Panc1 (cell line): ENCODE measurements around the gene MYOZ2. TPM values are rescaled to one million over a fixed set of nuclear protein-coding genes. Genes with fewer than 3 reads are reported as not detected.

Experiments
- ATAC-seq: fragments of 200-7000 bp; cut with Tn5 transposase; 2 replicates; pipeline ENCODE4 v1.9.1; 2020; ENCODE audit warnings: mild to moderate bottlenecking, moderate library complexity
- BruUV-seq: library from RNA; stranded (reverse); fragments of 400-500 nt; replicated peaks from 2 replicates; lab custom pipeline; 2021; lab: Mats Ljungman, UMichigan
- CTCF ChIA-PET: fragments of 300-600 bp; sonication (Branson Sonifier 250); formaldehyde crosslinking; loops from one replicate; lab custom pipeline; 2022; ENCODE audit warnings: antibody characterized with exemption; lab: Charles Lee
- POLR2A ChIA-PET: fragments of 300-600 bp; sonication (Branson Sonifier 250); formaldehyde crosslinking; loops from one replicate; lab custom pipeline; 2022; ENCODE audit warnings: antibody characterized with exemption; lab: Charles Lee
- DNase-seq: peaks from one replicate; pipeline ENCODE4 v3.0.0-alpha.2; 2010; ENCODE audit warnings: low read depth, low spot score
- H3K27ac ChIP-seq: 2 replicates; pipeline ENCODE4 v1.5.1; 2011; ENCODE audit warnings: mild to moderate bottlenecking, low read length, inconsistent platforms
- H3K27me3 ChIP-seq: fragments of 200-500 bp; sonication (Bioruptor generic); 2 replicates; pipeline ENCODE4 v1.6.0; 2014; ENCODE audit warnings: low read length, inconsistent platforms; ENCODE audit not compliant: control insufficient read depth, insufficient read depth
- H3K36me3 ChIP-seq: fragments of 200-500 bp; sonication (Bioruptor generic); 2 replicates; pipeline ENCODE4 v1.5.1; 2014; ENCODE audit warnings: inconsistent platforms, mild to moderate bottlenecking, low read length, moderate library complexity; ENCODE audit not compliant: control insufficient read depth, insufficient read depth
- H3K4me1 ChIP-seq: 2 replicates; pipeline ENCODE4 v1.5.1; 2011; ENCODE audit warnings: inconsistent platforms, mild to moderate bottlenecking, low read length, moderate library complexity; ENCODE audit not compliant: control insufficient read depth, insufficient read depth
- H3K4me3 ChIP-seq, 2 experiments: 2 replicates each; pipeline ENCODE4 v1.5.1; 2011 to 2012; ENCODE audit warnings: low read depth in 2 of 2, low read length in 2 of 2, mild to moderate bottlenecking in 2 of 2, inconsistent platforms in 1 of 2, moderate library complexity in 1 of 2
- H3K9me3 ChIP-seq: fragments of 200-500 bp; sonication (Bioruptor generic); 2 replicates; pipeline ENCODE4 v1.5.1; 2014; ENCODE audit warnings: low read depth, mild to moderate bottlenecking, inconsistent platforms, low read length, moderate library complexity; ENCODE audit not compliant: control insufficient read depth, insufficient read depth
- CTCF ChIP-seq: fragments of 450-650 bp; IDR thresholded peaks from 2 replicates; pipeline ENCODE4 v1.5.1; 2017; ENCODE audit warnings: mild to moderate bottlenecking
- POLR2AphosphoS5 ChIP-seq: IDR thresholded peaks from 2 replicates; pipeline ENCODE4 v1.6.1; 2012; ENCODE audit warnings: mild to moderate bottlenecking, low read depth, low read length, moderate library complexity
- SIN3A ChIP-seq: IDR thresholded peaks from 2 replicates; pipeline ENCODE4 v1.6.1; 2012; ENCODE audit warnings: low read depth, mild to moderate bottlenecking, low read length, moderate library complexity, borderline replicate concordance; ENCODE audit not compliant: insufficient read depth
- TCF7L2 ChIP-seq: IDR thresholded peaks from 2 replicates; pipeline ENCODE4 v1.6.1; 2011; ENCODE audit warnings: mild to moderate bottlenecking, low read depth, low read length, inconsistent platforms
- in situ Hi-C: cut with HindIII; loops from 2 replicates; pipeline ENCODE4 v1.10.0; 2016; ENCODE audit warnings: low sequenced_read_pairs, low pct_unique_long_range_greater_than_20kb
- intact Hi-C: fragments of 100-400 bp; cut with micrococcal nuclease; formaldehyde crosslinking; loops from one replicate; pipeline ENCODE4 v1.10.0; 2022; ENCODE audit not compliant: unreplicated experiment
- total RNA-seq: library from RNA; stranded (reverse); gene quantifications from one replicate; pipeline ENCODE4 v1.2.1, GENCODE V29; 2021; ENCODE audit not compliant: unreplicated experiment
- TF ChIP-seq, protein P1 (sequence below), 2 experiments: IDR thresholded peaks; 2 replicates each; pipeline ENCODE4 v1.6.1; 2011 to 2012; ENCODE audit warnings: low read depth in 2 of 2, control low read depth in 1 of 2, low read length in 1 of 2, mild to moderate bottlenecking in 1 of 2, moderate library complexity in 1 of 2; ENCODE audit not compliant: insufficient read depth in 1 of 2

Gene MYOZ2
- total RNA-seq, 1 experiment from 2014 or later: not detected

DNA sequence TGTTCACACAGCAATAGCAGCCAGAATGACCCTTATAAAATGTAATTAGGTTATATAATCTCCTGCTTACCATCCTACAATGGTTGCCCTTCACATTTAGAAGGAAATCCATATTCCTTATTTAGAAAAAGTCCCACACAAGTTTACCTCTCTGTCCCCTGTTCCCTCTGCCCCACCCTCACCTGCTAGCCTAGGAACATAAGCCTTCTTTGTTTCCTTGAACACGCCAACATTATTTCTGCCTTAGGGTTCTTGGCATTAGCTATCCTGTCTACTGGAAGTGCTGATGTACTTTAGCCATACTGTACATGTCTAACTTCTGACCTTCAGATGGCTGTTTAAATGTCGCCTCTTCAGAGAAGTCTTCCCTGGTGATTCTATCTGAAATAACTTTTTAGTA, 48.5 kb downstream of the MYOZ2 start:
- TF ChIP-seq CTCF (no peak), SIN3A (no peak), POLR2AphosphoS5 (no peak), TCF7L2 (no peak)
- TF ChIP-seq, protein P1, sequence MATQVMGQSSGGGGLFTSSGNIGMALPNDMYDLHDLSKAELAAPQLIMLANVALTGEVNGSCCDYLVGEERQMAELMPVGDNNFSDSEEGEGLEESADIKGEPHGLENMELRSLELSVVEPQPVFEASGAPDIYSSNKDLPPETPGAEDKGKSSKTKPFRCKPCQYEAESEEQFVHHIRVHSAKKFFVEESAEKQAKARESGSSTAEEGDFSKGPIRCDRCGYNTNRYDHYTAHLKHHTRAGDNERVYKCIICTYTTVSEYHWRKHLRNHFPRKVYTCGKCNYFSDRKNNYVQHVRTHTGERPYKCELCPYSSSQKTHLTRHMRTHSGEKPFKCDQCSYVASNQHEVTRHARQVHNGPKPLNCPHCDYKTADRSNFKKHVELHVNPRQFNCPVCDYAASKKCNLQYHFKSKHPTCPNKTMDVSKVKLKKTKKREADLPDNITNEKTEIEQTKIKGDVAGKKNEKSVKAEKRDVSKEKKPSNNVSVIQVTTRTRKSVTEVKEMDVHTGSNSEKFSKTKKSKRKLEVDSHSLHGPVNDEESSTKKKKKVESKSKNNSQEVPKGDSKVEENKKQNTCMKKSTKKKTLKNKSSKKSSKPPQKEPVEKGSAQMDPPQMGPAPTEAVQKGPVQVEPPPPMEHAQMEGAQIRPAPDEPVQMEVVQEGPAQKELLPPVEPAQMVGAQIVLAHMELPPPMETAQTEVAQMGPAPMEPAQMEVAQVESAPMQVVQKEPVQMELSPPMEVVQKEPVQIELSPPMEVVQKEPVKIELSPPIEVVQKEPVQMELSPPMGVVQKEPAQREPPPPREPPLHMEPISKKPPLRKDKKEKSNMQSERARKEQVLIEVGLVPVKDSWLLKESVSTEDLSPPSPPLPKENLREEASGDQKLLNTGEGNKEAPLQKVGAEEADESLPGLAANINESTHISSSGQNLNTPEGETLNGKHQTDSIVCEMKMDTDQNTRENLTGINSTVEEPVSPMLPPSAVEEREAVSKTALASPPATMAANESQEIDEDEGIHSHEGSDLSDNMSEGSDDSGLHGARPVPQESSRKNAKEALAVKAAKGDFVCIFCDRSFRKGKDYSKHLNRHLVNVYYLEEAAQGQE (IDR thresholded peaks at IDR 0.05; ENCODE audit: insufficient read depth in 1 of 2, low read depth in 2 of 2, low read length in 1 of 2): no peak
- Histone ChIP-seq H3K4me3 (no peak overlapping the region), H3K9me3 (no peaks in the 10 kb centered on the region), H3K27me3 (peaks cover 2% of the 10 kb centered on the region; the same call in 1 of the 2 replicates), H3K27ac (no peak overlapping the region), H3K36me3 (no peaks in the 10 kb centered on the region), H3K4me1 (no peaks in the 10 kb centered on the region)
- intact Hi-C loops (no loop called here), in situ Hi-C loops (no loop called here)
- POLR2A ChIA-PET: no interaction called here
- CTCF ChIA-PET: no interaction called here
- ATAC-seq (no peak), DNase-seq (no peak)
- BruUV-seq: no TSS peak

DNA sequence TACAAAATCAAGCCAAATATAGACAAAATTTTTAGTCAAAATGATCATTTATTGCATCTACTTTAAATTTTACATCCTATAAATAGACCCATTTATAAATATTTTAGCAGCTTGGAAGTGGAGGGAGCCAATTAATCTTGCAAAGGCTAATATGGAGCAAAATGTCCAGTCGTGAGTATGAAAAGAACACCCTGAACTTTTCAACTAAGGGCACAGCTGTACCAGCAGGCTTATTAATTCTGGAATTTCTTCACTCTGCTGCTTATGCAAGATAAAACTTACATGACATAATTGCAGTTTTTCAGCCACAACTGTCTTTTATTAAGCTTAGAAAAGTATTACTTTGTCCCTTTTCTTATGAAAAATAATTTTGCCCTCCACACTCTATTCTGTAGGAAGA, 54.0 kb downstream of the MYOZ2 start:
- ChIA-PET CTCF (no interaction called here), POLR2A (no interaction called here)
- in situ Hi-C loops: no loop called here
- Histone ChIP-seq H3K27me3 (no peaks in the 10 kb centered on the region), H3K36me3 (no peaks in the 10 kb centered on the region), H3K9me3 (no peaks in the 10 kb centered on the region), H3K27ac (no peak overlapping the region), H3K4me3 (no peak overlapping the region), H3K4me1 (no peaks in the 10 kb centered on the region)
- TF ChIP-seq POLR2AphosphoS5 (no peak), CTCF (no peak), SIN3A (no peak), TCF7L2 (no peak)
- TF ChIP-seq, protein P1 (IDR thresholded peaks at IDR 0.05; ENCODE audit: insufficient read depth in 1 of 2, low read depth in 2 of 2, low read length in 1 of 2): no peak
- BruUV-seq: no TSS peak
- no peak for ATAC-seq
- DNase-seq: no peak
- intact Hi-C loops: no loop called here
